Calu3 (cell line): ENCODE data around the gene PNMA6E. TPM values are rescaled to one million over a fixed set of nuclear protein-coding genes. Genes with fewer than 3 reads are reported as not detected.
"Not testable (repeated sequence)": the region's sequence is repeated elsewhere in the genome, so short reads cannot be mapped to it uniquely, and the experiment has no call there.

Source experiments
- BruUV-seq: library from RNA; stranded (reverse); fragments of 400-500 nt; replicated peaks from 2 replicates; lab custom pipeline; 2021; lab: Mats Ljungman, UMichigan
- CTCF ChIA-PET: fragments of 300-600 bp; sonication (Branson Sonifier 250); formaldehyde crosslinking; loops from one replicate; lab custom pipeline; 2022; ENCODE audit warnings: antibody characterized with exemption; lab: Charles Lee
- DNase-seq: peaks from one replicate; pipeline ENCODE4 v3.0.0; 2022
- H3K27ac Mint-ChIP-seq: one replicate; pipeline ENCODE4 v1.8.0; 2022; ENCODE audit warnings: mixed read lengths; ENCODE audit not compliant: unreplicated experiment
- H3K27me3 Mint-ChIP-seq: one replicate; pipeline ENCODE4 v1.8.0; 2022; ENCODE audit warnings: mixed read lengths; ENCODE audit not compliant: unreplicated experiment
- H3K36me3 Mint-ChIP-seq: one replicate; pipeline ENCODE4 v1.8.0; 2022; ENCODE audit warnings: mild to moderate bottlenecking, moderate library complexity, mixed read lengths; ENCODE audit not compliant: insufficient read depth, unreplicated experiment
- H3K4me1 Mint-ChIP-seq: one replicate; pipeline ENCODE4 v1.8.0; 2022; ENCODE audit warnings: mild to moderate bottlenecking, low read depth, mixed read lengths; ENCODE audit not compliant: unreplicated experiment
- H3K4me3 Mint-ChIP-seq: one replicate; pipeline ENCODE4 v1.8.0; 2022; ENCODE audit warnings: mild to moderate bottlenecking, low read depth, moderate library complexity, mixed read lengths; ENCODE audit not compliant: unreplicated experiment
- H3K9me3 Mint-ChIP-seq: one replicate; pipeline ENCODE4 v1.8.0; 2022; ENCODE audit warnings: low read depth, mixed read lengths; ENCODE audit not compliant: unreplicated experiment
- intact Hi-C: fragments of 100-400 bp; cut with micrococcal nuclease; formaldehyde crosslinking; loops from one replicate; pipeline ENCODE4 v1.10.0; 2022; ENCODE audit not compliant: unreplicated experiment
- total RNA-seq: library from RNA; stranded (reverse); gene quantifications from 2 replicates; pipeline ENCODE4 v1.2.3, GENCODE V29; 2022
- TF ChIP-seq, protein P1 (sequence below): fragments of 200-600 bp; IDR thresholded peaks from one replicate; pipeline ENCODE4 v1.8.0; 2022; ENCODE audit warnings: antibody characterized with exemption; ENCODE audit not compliant: unreplicated experiment

PNMA6E gene
- total RNA-seq, 1 experiment from 2014 or later = not detected

GRCh38 chrX:153407736-153408135, 6.6 kb upstream of the PNMA6E start:
- Mint-ChIP-seq H3K27ac (no peak overlapping the region), H3K9me3 (no peaks in the 10 kb centered on the region), H3K27me3 (peaks cover 90% of the 10 kb centered on the region), H3K36me3 (no peaks in the 10 kb centered on the region), H3K4me1 (no peaks in the 10 kb centered on the region), H3K4me3 (no peak overlapping the region)
- CTCF ChIA-PET = no interaction called here
- no TSS peak for BruUV-seq
- DNase-seq = no peak
- intact Hi-C loops = no loop called here
- TF ChIP-seq, protein P1, sequence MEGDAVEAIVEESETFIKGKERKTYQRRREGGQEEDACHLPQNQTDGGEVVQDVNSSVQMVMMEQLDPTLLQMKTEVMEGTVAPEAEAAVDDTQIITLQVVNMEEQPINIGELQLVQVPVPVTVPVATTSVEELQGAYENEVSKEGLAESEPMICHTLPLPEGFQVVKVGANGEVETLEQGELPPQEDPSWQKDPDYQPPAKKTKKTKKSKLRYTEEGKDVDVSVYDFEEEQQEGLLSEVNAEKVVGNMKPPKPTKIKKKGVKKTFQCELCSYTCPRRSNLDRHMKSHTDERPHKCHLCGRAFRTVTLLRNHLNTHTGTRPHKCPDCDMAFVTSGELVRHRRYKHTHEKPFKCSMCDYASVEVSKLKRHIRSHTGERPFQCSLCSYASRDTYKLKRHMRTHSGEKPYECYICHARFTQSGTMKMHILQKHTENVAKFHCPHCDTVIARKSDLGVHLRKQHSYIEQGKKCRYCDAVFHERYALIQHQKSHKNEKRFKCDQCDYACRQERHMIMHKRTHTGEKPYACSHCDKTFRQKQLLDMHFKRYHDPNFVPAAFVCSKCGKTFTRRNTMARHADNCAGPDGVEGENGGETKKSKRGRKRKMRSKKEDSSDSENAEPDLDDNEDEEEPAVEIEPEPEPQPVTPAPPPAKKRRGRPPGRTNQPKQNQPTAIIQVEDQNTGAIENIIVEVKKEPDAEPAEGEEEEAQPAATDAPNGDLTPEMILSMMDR = no peak

DNA sequence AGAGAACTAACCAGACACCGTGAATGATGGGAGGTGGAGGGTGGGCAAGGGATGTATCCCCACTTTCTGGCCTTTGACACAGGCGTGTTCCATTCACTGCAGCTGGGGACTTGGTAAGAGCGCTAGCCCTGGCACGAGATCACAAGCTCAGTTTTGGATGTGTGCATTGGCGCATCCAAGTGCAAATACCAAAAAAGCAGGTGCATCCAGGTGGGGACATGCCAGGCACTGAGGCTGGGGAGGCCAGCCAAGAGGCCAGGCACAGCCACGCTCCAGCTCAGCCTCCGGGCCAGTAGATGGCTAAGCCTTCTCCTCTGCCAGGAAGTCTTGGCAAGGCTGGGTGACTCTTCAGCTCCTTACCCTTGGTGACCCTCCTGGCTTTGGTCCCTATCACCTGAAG, 5.8 kb upstream of the PNMA6E start:
- H3K4me3 Mint-ChIP-seq = no peak overlapping the region
- TF ChIP-seq, protein P1 = no peak
- H3K27me3 Mint-ChIP-seq = peaks cover 90% of the 10 kb centered on the region
- no TSS peak for BruUV-seq
- DNase-seq = no peak
- intact Hi-C loops = no loop called here
- CTCF ChIA-PET = no interaction called here
- H3K4me1 Mint-ChIP-seq = no peaks in the 10 kb centered on the region
- H3K27ac Mint-ChIP-seq = no peak overlapping the region
- H3K9me3 Mint-ChIP-seq = no peaks in the 10 kb centered on the region
- no peaks in the 10 kb centered on the region for H3K36me3 Mint-ChIP-seq

DNA sequence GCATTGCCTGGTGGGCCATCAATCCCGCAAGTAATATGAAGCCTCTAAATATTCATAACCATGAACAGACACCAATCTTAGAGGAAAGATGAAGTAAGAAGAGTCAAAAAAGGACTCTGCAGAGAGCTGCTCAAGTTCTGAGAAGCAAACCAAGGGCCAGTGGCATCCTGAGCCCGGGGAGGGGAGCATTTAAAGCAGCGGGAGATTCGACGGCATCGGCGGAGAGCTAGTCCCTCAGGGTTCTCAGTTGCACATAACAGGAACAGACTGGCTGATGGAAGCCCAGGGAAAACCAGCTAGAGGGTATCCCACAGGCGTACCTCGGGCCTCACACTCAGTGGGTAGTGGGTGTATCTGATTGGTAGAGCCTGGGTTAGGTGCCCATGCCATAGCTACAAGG, 4.9 kb upstream of the PNMA6E start:
- H3K27me3 Mint-ChIP-seq = peaks cover 86% of the 10 kb centered on the region
- no peak overlapping the region for H3K4me3 Mint-ChIP-seq
- no peaks in the 10 kb centered on the region for H3K36me3 Mint-ChIP-seq
- no peaks in the 10 kb centered on the region for H3K4me1 Mint-ChIP-seq
- no peak for DNase-seq
- no peaks in the 10 kb centered on the region for H3K9me3 Mint-ChIP-seq
- CTCF ChIA-PET = no interaction called here
- TF ChIP-seq, protein P1 = no peak
- intact Hi-C loops = no loop called here
- H3K27ac Mint-ChIP-seq = no peak overlapping the region
- no TSS peak for BruUV-seq

GRCh38 chrX:153405426-153405825, 4.3 kb upstream of the PNMA6E start:
- BruUV-seq = no TSS peak
- no peak for DNase-seq
- intact Hi-C loops = no loop called here
- H3K4me3 Mint-ChIP-seq = no peak overlapping the region
- peaks cover 80% of the 10 kb centered on the region for H3K27me3 Mint-ChIP-seq
- CTCF ChIA-PET = no interaction called here
- H3K9me3 Mint-ChIP-seq = no peaks in the 10 kb centered on the region
- no peaks in the 10 kb centered on the region for H3K36me3 Mint-ChIP-seq
- TF ChIP-seq, protein P1 = no peak
- H3K4me1 Mint-ChIP-seq = no peaks in the 10 kb centered on the region
- H3K27ac Mint-ChIP-seq = no peak overlapping the region

GRCh38 chrX:153404333-153404732, 3.2 kb upstream of the PNMA6E start:
- H3K4me1 Mint-ChIP-seq, H3K4me3 Mint-ChIP-seq, CTCF ChIA-PET, H3K27ac Mint-ChIP-seq, H3K36me3 Mint-ChIP-seq, DNase-seq, intact Hi-C loops, H3K9me3 Mint-ChIP-seq, BruUV-seq: not testable (repeated sequence)
- peaks cover 78% of the 10 kb centered on the region for H3K27me3 Mint-ChIP-seq
